PC-9 (cell line): ENCODE results near the gene KLRK1.
"Not testable (repeated sequence)": the region's sequence is repeated elsewhere in the genome, so short reads cannot be mapped to it uniquely, and the experiment has no call there.

Source experiments
- CTCF ChIP-seq: fragments of 200-600 bp; sonication (generic); conservative IDR thresholded peaks from 2 replicates; pipeline ENCODE4 v1.6.1; 2017; ENCODE audit warnings: mixed run types, antibody characterized with exemption, mild to moderate bottlenecking, moderate library complexity
- EZH2 ChIP-seq: fragments of 200-600 bp; sonication (generic); IDR thresholded peaks from 2 replicates; pipeline ENCODE4 v1.8.0; 2017; ENCODE audit warnings: antibody characterized with exemption, low read depth

- TF ChIP-seq CTCF, EZH2: not testable (repeated sequence)
Measured at GRCh38 chr12:10340946-10341345, 48.9 kb downstream of the KLRK1 start.
